ENCODE measurements around the gene ST3GAL3.

DNA sequence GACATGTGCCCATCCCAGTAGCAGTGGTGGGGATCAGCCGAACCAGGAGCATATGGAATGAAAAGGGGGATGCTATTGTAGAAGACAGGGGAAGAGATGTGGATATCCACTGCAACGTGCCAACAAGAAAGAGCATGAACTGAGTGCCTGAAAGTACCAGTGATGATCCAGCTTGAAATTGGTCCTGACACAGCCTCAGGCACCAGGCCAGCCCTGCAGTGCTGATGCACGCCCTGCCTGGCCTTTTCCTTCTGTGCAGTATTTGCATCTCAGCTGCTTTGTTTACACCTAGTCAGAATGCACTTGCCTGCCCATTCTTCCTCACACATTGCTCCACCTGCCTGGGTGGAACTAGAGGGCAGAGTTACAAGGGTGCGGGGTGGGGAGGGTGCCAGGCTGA, 176.0 kb downstream of the ST3GAL3 start:
- TF ChIP-seq PRDM10 (CRISPR knock-in tag; IDR thresholded peaks at IDR 0.05; ENCODE audit: low read depth), result no peak
- TF ChIP-seq, protein P1, sequence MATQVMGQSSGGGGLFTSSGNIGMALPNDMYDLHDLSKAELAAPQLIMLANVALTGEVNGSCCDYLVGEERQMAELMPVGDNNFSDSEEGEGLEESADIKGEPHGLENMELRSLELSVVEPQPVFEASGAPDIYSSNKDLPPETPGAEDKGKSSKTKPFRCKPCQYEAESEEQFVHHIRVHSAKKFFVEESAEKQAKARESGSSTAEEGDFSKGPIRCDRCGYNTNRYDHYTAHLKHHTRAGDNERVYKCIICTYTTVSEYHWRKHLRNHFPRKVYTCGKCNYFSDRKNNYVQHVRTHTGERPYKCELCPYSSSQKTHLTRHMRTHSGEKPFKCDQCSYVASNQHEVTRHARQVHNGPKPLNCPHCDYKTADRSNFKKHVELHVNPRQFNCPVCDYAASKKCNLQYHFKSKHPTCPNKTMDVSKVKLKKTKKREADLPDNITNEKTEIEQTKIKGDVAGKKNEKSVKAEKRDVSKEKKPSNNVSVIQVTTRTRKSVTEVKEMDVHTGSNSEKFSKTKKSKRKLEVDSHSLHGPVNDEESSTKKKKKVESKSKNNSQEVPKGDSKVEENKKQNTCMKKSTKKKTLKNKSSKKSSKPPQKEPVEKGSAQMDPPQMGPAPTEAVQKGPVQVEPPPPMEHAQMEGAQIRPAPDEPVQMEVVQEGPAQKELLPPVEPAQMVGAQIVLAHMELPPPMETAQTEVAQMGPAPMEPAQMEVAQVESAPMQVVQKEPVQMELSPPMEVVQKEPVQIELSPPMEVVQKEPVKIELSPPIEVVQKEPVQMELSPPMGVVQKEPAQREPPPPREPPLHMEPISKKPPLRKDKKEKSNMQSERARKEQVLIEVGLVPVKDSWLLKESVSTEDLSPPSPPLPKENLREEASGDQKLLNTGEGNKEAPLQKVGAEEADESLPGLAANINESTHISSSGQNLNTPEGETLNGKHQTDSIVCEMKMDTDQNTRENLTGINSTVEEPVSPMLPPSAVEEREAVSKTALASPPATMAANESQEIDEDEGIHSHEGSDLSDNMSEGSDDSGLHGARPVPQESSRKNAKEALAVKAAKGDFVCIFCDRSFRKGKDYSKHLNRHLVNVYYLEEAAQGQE (IDR thresholded peaks at IDR 0.05; ENCODE audit: borderline replicate concordance in 1 of 2, low read depth in 1 of 2, low read length in 2 of 2), result no peak
- no peak for TF ChIP-seq SIN3A (IDR thresholded peaks at IDR 0.05; ENCODE audit: borderline replicate concordance, low read depth, low read length)
- no peak for TF ChIP-seq ZNF263 (CRISPR knock-in tag; IDR thresholded peaks at IDR 0.05)
- TF ChIP-seq NBN (conservative IDR thresholded peaks at IDR 0.05), result no peak
- TF ChIP-seq, protein P2, sequence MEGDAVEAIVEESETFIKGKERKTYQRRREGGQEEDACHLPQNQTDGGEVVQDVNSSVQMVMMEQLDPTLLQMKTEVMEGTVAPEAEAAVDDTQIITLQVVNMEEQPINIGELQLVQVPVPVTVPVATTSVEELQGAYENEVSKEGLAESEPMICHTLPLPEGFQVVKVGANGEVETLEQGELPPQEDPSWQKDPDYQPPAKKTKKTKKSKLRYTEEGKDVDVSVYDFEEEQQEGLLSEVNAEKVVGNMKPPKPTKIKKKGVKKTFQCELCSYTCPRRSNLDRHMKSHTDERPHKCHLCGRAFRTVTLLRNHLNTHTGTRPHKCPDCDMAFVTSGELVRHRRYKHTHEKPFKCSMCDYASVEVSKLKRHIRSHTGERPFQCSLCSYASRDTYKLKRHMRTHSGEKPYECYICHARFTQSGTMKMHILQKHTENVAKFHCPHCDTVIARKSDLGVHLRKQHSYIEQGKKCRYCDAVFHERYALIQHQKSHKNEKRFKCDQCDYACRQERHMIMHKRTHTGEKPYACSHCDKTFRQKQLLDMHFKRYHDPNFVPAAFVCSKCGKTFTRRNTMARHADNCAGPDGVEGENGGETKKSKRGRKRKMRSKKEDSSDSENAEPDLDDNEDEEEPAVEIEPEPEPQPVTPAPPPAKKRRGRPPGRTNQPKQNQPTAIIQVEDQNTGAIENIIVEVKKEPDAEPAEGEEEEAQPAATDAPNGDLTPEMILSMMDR (CRISPR knock-in tag; IDR thresholded peaks at IDR 0.05), result no peak
- no peak for TF ChIP-seq POLR2A (IDR thresholded peaks at IDR 0.05; ENCODE audit: insufficient read depth in 1 of 2, low read depth in 2 of 2, low read length in 2 of 2)
- TF ChIP-seq SNAI1 (CRISPR knock-in tag; IDR thresholded peaks at IDR 0.05; ENCODE audit: borderline replicate concordance), result no peak

All from HepG2 (cell line).